Measurements from ENCODE around the gene ELMO1. TPM values are rescaled to one million over a fixed set of nuclear protein-coding genes. Genes with fewer than 3 reads are reported as not detected.

The ELMO1 gene
- total RNA-seq, 1 experiment from 2014 or later: 10.1 TPM

GRCh38 chr7:37322831-37323230 lies 125.8 kb downstream of the ELMO1 start:
- no peak for DNase-seq (ENCODE audit: extremely low read depth, low read depth)

- peak; percentile 28 for DNase-seq (ENCODE audit: extremely low read depth, low read depth)
Observed at GRCh38 chr7:37320848-37321468, 127.7 kb downstream of the ELMO1 start.

GRCh38 chr7:37320140-37320847 lies 128.4 kb downstream of the ELMO1 start:
- peak; percentile 20 for DNase-seq (ENCODE audit: extremely low read depth, low read depth)

- DNase-seq (ENCODE audit: extremely low read depth, low read depth): no peak
Observed at GRCh38 chr7:37318541-37318940, 130.1 kb downstream of the ELMO1 start.

DNA sequence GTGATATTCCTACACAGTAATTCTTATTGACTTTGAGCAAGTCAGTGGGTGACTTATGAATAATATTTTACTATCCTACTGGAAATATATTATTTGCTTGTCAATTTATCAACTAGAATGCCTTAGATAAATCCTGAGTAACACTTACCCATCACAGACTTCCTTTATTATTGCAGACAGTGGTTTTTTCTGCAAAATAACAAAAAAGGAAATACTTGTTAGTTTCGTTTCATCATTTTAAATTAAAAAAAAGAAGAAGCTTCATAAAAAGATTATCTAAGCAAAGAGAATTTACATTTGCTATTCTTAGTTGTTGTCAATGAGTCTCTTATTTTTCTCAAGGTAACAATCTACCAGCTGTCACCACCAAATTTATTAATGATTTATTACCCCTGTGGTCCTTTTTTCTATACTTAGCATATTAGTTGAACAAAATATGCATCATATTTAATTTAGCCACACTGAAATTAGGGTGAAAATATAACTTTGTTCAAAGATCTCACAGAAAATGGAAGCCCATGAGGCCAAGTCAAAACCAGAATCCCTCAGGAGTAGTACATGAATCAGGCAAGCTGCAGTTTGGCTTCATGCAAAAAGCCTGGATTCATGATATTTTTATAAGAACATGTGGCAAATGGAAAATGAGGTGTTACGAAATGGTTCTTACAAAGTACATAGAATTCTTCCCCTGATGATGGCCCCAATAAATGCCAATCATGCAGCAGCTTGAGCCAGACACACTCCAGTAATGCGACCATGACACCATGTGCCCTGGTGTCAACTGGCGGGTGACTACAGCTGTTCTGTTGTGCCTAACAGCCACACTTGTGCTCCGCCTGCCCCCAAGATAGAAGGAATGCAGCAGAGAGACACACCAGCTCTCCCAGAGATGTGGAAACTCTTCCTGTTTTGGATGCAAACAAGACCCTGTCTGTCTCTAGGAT lies 132.6 kb downstream of the ELMO1 start:
- no peak for DNase-seq (ENCODE audit: extremely low read depth, low read depth)

DNA sequence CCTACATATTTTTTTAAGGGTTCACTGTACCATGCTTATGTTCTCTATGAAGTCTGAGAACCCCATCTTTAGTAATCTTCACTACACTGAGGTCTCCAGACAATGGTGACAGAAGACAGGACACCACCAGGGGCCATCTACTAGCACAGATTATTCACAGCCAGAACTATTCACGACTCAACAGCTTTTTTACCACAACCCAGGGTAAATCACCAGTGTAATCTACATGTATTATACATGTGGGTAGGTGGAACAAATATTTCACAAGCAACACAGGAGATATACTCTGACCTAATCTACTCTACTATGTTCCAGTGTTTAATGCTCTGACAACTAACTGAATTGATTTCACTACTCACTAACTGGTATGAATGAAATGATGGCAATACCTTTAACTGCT lies 136.1 kb downstream of the ELMO1 start:
- DNase-seq (ENCODE audit: extremely low read depth, low read depth): no peak

DNA sequence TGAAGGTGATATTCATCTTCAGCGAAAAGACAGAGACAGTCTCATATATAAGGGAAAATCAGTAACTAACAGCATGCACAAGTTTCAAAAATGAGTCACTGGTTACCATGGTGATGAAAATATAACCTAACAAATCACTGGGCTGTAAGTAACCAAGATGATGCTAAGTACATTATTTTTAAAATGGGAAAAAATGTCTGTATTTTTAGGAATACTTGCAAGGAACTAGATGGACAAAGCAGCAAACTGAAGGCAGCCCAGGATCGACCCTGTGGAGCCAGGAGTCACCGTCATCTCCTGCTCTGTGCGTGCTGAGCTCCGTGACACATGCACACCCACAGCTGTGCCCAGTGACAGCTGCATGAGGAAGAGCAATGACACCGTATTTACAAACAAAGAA lies 137.3 kb downstream of the ELMO1 start:
- no peak for DNase-seq (ENCODE audit: extremely low read depth, low read depth)

DNA sequence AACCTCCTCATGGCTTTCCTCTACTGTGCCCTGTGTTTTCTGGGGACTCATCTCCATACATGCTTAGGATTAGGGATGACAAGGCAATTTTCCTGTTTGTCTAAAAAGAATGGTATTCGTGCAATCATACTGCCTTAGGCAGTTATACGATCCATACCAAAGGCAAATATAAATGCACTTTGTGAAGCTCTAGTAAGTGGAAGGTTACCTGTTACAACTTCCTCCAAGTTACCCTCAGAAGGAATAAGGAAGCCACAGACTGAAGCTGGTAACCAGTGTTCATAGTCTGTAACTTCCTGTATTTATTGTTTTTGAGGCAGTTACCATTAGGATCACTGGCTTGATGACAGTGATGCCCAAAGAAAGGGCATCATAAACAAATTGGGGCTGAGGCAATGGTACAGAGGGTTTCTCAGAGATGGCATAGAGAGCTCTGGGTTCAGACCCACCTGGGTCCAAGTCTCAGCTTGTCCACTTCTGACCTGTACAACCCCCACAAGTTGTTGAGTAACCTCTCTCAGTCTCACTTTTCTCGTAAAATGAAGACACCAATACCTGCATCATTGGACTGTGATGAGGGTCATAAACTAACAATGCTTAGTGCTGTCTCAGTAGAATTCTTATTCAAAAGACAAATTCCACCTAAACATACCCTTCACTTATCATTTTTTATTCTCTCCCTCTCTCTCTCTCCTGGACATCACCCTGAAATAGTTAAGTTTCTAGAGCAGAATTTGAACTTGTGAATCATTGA lies 138.2 kb downstream of the ELMO1 start:
- DNase-seq (ENCODE audit: extremely low read depth, low read depth): no peak

DNA sequence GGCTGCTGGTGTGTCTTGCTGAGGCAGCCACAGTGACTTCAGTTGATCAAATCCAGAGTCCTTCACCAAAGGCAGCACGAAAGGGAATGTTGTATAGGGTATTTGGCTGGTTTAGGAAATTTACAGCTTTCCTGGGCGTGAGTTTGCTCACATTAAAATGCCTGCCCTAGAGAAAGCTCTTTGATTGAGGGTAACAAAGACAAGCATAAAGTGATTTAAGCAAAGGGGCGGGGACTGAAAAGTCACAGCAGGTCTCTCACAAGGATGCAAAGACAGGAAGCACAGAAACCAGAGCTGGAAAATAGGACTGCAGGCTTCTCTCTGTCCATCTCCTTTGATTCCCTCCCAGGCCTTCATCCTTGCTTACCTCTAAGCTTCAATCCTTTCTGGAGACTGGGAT lies 139.2 kb downstream of the ELMO1 start:
- no peak for DNase-seq (ENCODE audit: extremely low read depth, low read depth)

- DNase-seq (ENCODE audit: extremely low read depth, low read depth): no peak
Observed at GRCh38 chr7:37304921-37305320, 143.7 kb downstream of the ELMO1 start.

GRCh38 chr7:37297546-37297945 lies 151.1 kb downstream of the ELMO1 start:
- no peak for DNase-seq (ENCODE audit: extremely low read depth, low read depth)

DNA sequence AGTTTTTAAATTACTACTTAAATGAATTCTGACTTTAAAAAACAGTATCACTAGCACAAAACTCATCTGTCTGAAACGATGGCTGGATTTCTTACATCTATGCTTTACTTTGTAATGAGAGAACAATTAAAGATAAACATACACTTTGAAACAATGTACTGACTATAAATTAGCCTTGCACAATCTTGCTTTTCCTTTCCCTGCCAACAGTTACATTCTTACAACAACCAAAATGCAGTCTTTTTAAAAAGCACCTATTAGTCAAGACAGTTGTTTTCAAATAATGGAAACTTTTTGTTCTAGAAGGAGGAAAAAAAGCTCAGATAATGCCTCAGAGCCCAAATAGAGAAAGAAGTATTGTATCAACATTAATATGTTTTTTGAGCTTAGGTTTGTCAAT lies 153.3 kb downstream of the ELMO1 start:
- no peak for DNase-seq (ENCODE audit: extremely low read depth, low read depth)

GRCh38 chr7:37290731-37291130 lies 157.9 kb downstream of the ELMO1 start:
- no peak for DNase-seq (ENCODE audit: extremely low read depth, low read depth)

DNA sequence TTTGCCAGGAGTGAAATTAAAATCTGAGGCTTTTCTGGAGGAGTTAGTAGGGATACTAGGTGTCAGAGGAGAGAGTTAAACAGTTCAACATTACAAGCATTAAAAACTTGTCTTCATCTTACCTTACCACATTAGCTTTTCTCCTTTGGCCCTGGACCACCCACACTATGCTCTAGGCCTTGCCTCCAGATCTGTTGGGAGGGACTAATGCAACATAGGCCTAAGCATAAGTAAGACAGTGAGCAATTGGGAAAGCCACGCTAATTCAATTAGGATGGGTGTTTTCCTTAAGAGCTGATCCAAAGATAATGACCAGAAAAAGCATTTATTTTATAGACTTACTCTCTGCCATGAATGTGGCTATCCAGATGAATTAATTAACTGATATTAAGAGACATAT lies 158.9 kb downstream of the ELMO1 start:
- no peak for DNase-seq (ENCODE audit: extremely low read depth, low read depth)

DNA sequence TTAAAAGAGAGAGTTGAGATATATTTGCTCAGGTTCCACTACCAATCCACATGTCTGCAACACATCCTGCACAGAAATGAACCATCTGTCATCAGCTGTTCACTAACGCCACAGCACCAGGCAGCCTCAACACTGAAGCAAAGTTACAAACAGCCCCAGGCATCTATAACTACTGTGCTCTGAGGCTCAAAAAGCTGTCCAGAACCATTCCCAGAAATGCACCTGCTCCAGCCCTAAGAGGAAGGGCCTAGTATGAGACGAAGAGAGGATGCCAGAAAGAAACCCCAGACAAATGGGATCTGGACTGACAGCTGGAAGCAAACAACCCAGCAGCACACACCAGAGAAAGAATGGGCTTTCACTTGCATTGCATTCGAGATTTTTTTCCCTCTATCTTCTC lies 159.3 kb downstream of the ELMO1 start:
- DNase-seq (ENCODE audit: extremely low read depth, low read depth): no peak

- no peak for DNase-seq (ENCODE audit: extremely low read depth, low read depth)
Observed at GRCh38 chr7:37287131-37287855, 161.4 kb downstream of the ELMO1 start.

GRCh38 chr7:37286454-37286832 lies 162.2 kb downstream of the ELMO1 start:
- no peak for DNase-seq (ENCODE audit: extremely low read depth, low read depth)

- DNase-seq (ENCODE audit: extremely low read depth, low read depth): no peak
Observed at GRCh38 chr7:37285706-37286453, 162.8 kb downstream of the ELMO1 start.

GRCh38 chr7:37284805-37285231 lies 163.8 kb downstream of the ELMO1 start:
- DNase-seq (ENCODE audit: extremely low read depth, low read depth): peak; percentile 44

Data from NCI-H460 (cell line).